ENCODE results near the gene ZCCHC10.
"Not testable (repeated sequence)": the region's sequence is repeated elsewhere in the genome, so short reads cannot be mapped to it uniquely, and the experiment has no call there.

Gene ZCCHC10

DNA sequence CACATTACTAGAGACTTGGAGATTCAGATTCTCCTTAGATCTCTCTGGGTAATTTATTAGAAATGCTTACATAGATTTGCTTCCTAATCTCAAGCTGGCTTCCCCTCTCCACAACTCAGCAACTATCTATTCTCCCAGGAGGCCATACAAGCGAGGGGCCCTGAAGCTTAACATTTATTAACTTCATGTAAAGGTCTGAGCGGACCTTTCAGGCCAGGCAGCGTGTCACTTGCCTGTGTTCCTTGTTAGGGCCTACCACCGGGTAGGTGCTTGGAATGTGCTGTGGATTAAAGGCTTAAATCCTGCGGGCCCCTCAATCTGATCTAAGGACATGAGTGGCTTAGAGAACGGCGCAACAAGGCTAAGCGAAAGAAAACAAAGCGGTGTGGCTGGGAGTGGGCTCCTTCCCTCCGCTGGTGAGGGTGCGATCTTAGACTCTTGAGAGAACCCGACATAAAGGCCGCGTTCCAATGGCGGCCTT is 24.8 kb upstream of the ZCCHC10 start:
- H3K36me3 Mint-ChIP-seq (ENCODE audit: low read depth), result peaks cover 31% of the 10 kb centered on the region
- H3K27me3 Mint-ChIP-seq, result no peaks in the 10 kb centered on the region
- H3K27ac Mint-ChIP-seq, result peak overlapping the region; percentile 99
- H3K4me3 Mint-ChIP-seq, result peak overlapping the region; percentile 95
- H3K9me3 Mint-ChIP-seq, result no peaks in the 10 kb centered on the region
- H3K4me1 Mint-ChIP-seq (ENCODE audit: low read depth), result peaks cover 55% of the 10 kb centered on the region

GRCh38 chr5:133050521-133050920 is 24.2 kb upstream of the ZCCHC10 start:
- Mint-ChIP-seq H3K36me3 (ENCODE audit: low read depth) (peaks cover 26% of the 10 kb centered on the region), H3K27me3 (no peaks in the 10 kb centered on the region), H3K9me3 (no peaks in the 10 kb centered on the region), H3K27ac (peak overlapping the region; percentile 99), H3K4me1 (ENCODE audit: low read depth) (peaks cover 49% of the 10 kb centered on the region), H3K4me3 (peak overlapping the region; percentile 95)

GRCh38 chr5:133049726-133050048 is 23.3 kb upstream of the ZCCHC10 start:
- peaks cover 41% of the 10 kb centered on the region for H3K4me1 Mint-ChIP-seq (ENCODE audit: low read depth)
- peak overlapping the region; percentile 76 for H3K27ac Mint-ChIP-seq
- peaks cover 17% of the 10 kb centered on the region for H3K36me3 Mint-ChIP-seq (ENCODE audit: low read depth)
- no peak overlapping the region for H3K4me3 Mint-ChIP-seq
- no peaks in the 10 kb centered on the region for H3K9me3 Mint-ChIP-seq
- H3K27me3 Mint-ChIP-seq, result no peaks in the 10 kb centered on the region

- Mint-ChIP-seq H3K4me1 (ENCODE audit: low read depth) (peaks cover 36% of the 10 kb centered on the region), H3K36me3 (ENCODE audit: low read depth) (peaks cover 12% of the 10 kb centered on the region), H3K27ac (peak overlapping the region; percentile 76), H3K4me3 (no peak overlapping the region), H3K9me3 (no peaks in the 10 kb centered on the region), H3K27me3 (no peaks in the 10 kb centered on the region)
These were observed 22.8 kb upstream of the ZCCHC10 start for GRCh38 chr5:133048993-133049725.

DNA sequence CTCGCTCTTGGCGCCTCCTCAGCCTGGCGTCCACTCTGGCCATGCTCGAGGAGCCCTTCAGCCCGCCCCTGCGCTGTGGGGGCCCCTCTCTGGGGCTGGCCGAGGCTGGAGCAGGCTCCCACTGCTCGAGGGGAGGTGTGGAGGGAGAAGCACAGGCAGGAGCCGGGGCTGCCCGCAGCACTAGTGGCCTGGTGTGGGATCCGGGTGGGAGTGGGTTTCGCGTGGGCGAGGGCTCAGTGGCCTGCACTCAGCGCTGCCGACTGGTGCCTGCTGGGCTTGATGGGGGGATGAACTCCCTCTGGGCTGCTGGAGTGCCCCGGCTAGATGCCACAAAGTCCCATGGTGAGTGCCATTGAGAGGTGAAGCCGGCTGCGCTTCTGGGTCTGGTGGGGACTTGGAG is 21.1 kb upstream of the ZCCHC10 start:
- no peaks in the 10 kb centered on the region for H3K27me3 Mint-ChIP-seq
- H3K36me3 Mint-ChIP-seq (ENCODE audit: low read depth), result peaks cover 4% of the 10 kb centered on the region
- H3K4me1 Mint-ChIP-seq (ENCODE audit: low read depth), result peaks cover 23% of the 10 kb centered on the region
- no peak overlapping the region for H3K27ac Mint-ChIP-seq
- H3K4me3 Mint-ChIP-seq, result no peak overlapping the region
- H3K9me3 Mint-ChIP-seq, result no peaks in the 10 kb centered on the region

DNA sequence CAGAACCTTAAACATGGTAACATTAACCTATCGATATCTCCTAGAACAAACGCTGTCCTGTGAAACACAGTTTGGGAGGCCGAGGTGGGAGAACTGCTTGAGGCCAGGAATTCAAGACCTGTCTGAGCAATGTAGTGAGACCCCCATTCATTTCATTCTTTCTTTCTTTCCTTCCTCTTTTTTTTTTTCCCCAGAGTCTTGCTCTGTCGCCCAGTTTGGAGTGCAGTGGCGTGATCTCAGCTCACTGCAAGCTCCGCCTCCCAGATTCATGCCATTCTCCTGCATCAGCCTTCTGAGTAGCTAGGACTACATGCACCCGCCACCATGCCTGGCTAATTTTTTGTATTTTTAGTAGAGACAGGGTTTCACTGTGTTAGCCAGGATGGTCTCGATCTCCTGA is 20.2 kb upstream of the ZCCHC10 start:
- H3K4me3 Mint-ChIP-seq; H3K36me3 Mint-ChIP-seq (ENCODE audit: low read depth); H3K27me3 Mint-ChIP-seq; H3K9me3 Mint-ChIP-seq; H3K27ac Mint-ChIP-seq: not testable (repeated sequence)
- peaks cover 23% of the 10 kb centered on the region for H3K4me1 Mint-ChIP-seq (ENCODE audit: low read depth)

GRCh38 chr5:133041910-133042309 is 15.6 kb upstream of the ZCCHC10 start:
- H3K4me3 Mint-ChIP-seq, result no peak overlapping the region

GRCh38 chr5:133041157-133041784 is 14.9 kb upstream of the ZCCHC10 start:
- Mint-ChIP-seq H3K9me3 (no peaks in the 10 kb centered on the region), H3K27me3 (no peaks in the 10 kb centered on the region), H3K27ac (no peak overlapping the region), H3K4me1 (ENCODE audit: low read depth) (peaks cover 3% of the 10 kb centered on the region), H3K36me3 (ENCODE audit: low read depth) (no peaks in the 10 kb centered on the region), H3K4me3 (no peak overlapping the region)

More at GRCh38 chr5:133041910-133042309, 15.6 kb upstream of the ZCCHC10 start:
- Mint-ChIP-seq H3K9me3 (no peaks in the 10 kb centered on the region), H3K36me3 (ENCODE audit: low read depth) (no peaks in the 10 kb centered on the region), H3K27me3 (no peaks in the 10 kb centered on the region), H3K27ac (no peak overlapping the region), H3K4me1 (ENCODE audit: low read depth) (peaks cover 3% of the 10 kb centered on the region)

- H3K4me3 Mint-ChIP-seq; H3K9me3 Mint-ChIP-seq; H3K27ac Mint-ChIP-seq; H3K36me3 Mint-ChIP-seq (ENCODE audit: low read depth); H3K27me3 Mint-ChIP-seq: not testable (repeated sequence)
- H3K4me1 Mint-ChIP-seq (ENCODE audit: low read depth), result peaks cover 17% of the 10 kb centered on the region
These were observed 10.3 kb upstream of the ZCCHC10 start for GRCh38 chr5:133036677-133037076.

- H3K9me3 Mint-ChIP-seq, result no peaks in the 10 kb centered on the region
- no peak overlapping the region for H3K4me3 Mint-ChIP-seq
- H3K27ac Mint-ChIP-seq, result no peak overlapping the region
- no peaks in the 10 kb centered on the region for H3K36me3 Mint-ChIP-seq (ENCODE audit: low read depth)
- no peaks in the 10 kb centered on the region for H3K27me3 Mint-ChIP-seq
- peaks cover 21% of the 10 kb centered on the region for H3K4me1 Mint-ChIP-seq (ENCODE audit: low read depth)
These were observed 8.9 kb upstream of the ZCCHC10 start for GRCh38 chr5:133035224-133035623.

DNA sequence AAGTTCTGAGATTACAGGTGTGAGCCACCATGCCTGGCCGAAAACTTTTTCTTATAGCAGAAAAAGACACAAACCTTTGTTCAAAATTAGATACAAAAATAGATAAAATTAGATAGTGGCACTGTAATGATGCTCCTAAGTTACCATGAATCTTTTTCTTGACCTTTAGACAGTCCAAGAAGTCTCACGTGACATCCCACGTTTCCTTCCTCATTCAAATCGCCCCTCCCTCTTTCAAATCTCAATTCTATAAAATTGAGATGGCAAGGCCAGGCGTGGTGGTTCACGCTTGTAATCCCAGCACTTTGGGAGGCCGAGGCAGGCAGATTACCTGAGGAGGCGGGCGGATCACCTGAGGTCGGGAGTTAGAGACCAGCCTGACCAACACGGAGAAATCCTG is 7.7 kb upstream of the ZCCHC10 start:
- Mint-ChIP-seq H3K27ac (no peak overlapping the region), H3K27me3 (no peaks in the 10 kb centered on the region), H3K4me3 (no peak overlapping the region), H3K36me3 (ENCODE audit: low read depth) (no peaks in the 10 kb centered on the region), H3K9me3 (no peaks in the 10 kb centered on the region), H3K4me1 (ENCODE audit: low read depth) (peaks cover 23% of the 10 kb centered on the region)

DNA sequence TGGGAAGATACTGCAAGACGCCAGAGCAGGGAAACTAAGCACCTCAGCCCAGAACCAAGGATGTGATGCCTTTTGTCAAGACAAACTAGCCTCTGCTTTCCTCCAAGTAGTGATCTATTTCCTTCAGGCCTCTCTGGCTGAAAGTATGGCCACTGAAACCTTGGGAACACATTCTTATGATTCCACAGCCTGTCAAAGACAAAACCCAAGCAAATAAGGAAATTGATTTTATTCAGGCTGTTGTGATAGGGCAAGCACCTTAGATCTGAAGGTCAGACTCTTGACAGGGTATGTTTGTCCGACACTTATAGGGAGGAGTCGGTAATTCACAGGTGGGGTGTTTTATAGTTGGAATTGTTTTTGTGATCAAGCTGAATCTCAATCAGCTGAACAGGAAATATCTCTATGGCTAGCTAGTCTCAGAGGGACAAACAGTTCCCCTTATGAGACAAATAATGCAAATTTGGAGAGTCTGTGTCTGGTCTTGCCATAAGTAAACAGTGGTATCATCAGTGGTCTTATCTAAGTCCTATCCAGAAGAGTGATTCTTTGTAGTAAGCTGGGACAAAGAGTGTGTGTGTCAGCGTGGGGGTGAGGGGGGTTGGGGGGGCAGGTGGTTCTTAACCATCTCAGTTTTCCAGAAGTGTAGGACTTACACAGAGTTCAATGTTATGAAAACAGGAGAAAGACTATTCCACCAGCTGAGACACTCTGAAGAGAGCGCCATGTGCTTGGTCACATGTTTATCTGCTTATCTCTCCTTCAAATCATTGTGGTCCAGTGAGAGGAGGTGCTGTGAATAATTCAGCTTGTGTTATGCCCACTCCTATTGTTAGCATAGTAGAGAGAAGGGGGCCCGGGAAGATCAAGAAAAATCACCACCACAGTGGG is 6.7 kb upstream of the ZCCHC10 start:
- Mint-ChIP-seq H3K27ac (peak overlapping the region; percentile 8), H3K9me3 (no peaks in the 10 kb centered on the region)

DNA sequence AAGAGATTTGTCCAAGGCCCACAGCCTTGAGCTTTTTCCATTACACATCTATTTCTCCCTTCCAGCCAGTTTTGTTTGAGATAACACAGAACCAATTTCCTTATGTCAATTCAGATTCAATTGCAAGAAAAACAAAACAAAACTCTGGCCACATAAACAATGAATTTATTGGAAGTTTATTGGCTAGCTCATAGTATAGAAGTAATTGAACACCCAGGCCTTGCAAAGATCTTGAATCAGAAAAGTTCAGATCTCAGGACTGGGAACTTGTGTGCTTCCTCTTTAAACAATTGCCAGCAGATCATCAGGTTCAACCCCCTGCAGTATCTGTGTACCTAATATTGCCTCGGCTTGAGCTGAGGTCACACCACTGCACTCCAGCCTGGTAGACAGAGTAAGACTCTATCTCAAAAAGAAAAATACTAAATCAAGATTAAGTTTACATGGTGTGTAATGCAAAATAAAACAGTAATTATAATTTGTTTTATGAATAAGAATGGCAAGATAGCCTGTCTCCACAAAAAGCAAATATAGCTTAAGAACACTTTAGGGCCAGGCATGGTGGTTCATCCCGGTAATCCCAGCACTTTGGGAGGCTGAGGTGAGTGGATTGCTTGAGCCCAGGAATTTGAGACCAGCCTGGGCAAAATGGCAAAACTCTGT is 4.1 kb upstream of the ZCCHC10 start:
- Mint-ChIP-seq H3K9me3 (no peaks in the 10 kb centered on the region), H3K4me1 (ENCODE audit: low read depth) (peaks cover 31% of the 10 kb centered on the region), H3K4me3 (no peak overlapping the region), H3K27me3 (no peaks in the 10 kb centered on the region), H3K27ac (no peak overlapping the region), H3K36me3 (ENCODE audit: low read depth) (peaks cover 4% of the 10 kb centered on the region)

More for the DNA sequence above, 6.7 kb upstream of the ZCCHC10 start:
- H3K4me1 Mint-ChIP-seq (ENCODE audit: low read depth), result peaks cover 23% of the 10 kb centered on the region
- H3K4me3 Mint-ChIP-seq, result no peak overlapping the region
- no peaks in the 10 kb centered on the region for H3K36me3 Mint-ChIP-seq (ENCODE audit: low read depth)
- H3K27me3 Mint-ChIP-seq, result no peaks in the 10 kb centered on the region

GRCh38 chr5:133029416-133029815 is 3.1 kb upstream of the ZCCHC10 start:
- Mint-ChIP-seq H3K4me1 (ENCODE audit: low read depth) (peaks cover 36% of the 10 kb centered on the region), H3K27me3 (no peaks in the 10 kb centered on the region), H3K4me3 (no peak overlapping the region), H3K36me3 (ENCODE audit: low read depth) (peaks cover 5% of the 10 kb centered on the region), H3K9me3 (no peaks in the 10 kb centered on the region), H3K27ac (no peak overlapping the region)
